Liver (tissue), 2 donors: Measurements from ENCODE around the gene TMEM63A.

Experiments
- FOXA1 ChIP-seq: IDR thresholded peaks from 2 replicates; pipeline ENCODE4 v1.6.1; 2016; ENCODE audit warnings: antibody characterized with exemption
- HNF4G ChIP-seq: IDR thresholded peaks from 2 replicates; pipeline ENCODE4 v1.6.1; 2016; ENCODE audit warnings: antibody characterized with exemption
- MAX ChIP-seq: IDR thresholded peaks from 2 replicates; pipeline ENCODE4 v1.6.1; 2016; ENCODE audit warnings: antibody characterized with exemption
- RAD21 ChIP-seq, 2 donors: IDR thresholded peaks; 2 replicates each; pipeline ENCODE4 v1.6.1; 2016; ENCODE audit warnings: antibody characterized with exemption in 2 of 2, mild to moderate bottlenecking in 2 of 2
- TAF1 ChIP-seq: conservative IDR thresholded peaks from 2 replicates; pipeline ENCODE4 v1.6.1; 2016; ENCODE audit warnings: antibody characterized with exemption, mild to moderate bottlenecking
- donor health status: healthy.

DNA sequence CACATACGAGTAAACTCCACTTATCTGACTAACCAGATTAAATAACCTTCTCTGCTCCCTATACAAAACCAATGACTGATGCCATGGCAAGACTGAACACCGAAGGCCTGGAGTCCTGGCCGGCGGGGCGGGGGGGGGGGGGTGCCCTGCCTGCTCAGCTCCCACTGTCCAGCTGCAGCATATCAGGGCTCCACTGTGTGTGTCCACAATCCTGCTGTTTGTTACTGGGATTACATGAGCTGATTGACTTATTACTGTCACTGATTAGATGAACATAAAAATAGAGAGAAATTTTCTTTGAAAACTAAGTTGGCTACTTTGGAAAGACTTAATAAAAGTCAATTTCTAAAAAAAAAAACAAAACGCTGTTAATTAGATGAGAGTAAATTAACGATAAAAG is 24.9 kb downstream of the TMEM63A start:
- no peak for TF ChIP-seq MAX
- no peak for TF ChIP-seq FOXA1
- TF ChIP-seq HNF4G: no peak
- no peak for TF ChIP-seq TAF1
- no peak for TF ChIP-seq RAD21 (IDR thresholded peaks at IDR 0.05)
